Esophagus muscularis mucosa (tissue), 4 donors: ENCODE measurements around the gene HEATR3.

Experiments used
- CTCF ChIP-seq, 3 experiments: fragments of 200-600 bp in 2 of 3; fragments of 450-650 bp in 1 of 3; sonication (generic) in 2 of 3; IDR thresholded peaks; one replicate each; pipeline ENCODE4 v1.5.1; 2017 to 2019; ENCODE audit warnings: antibody characterized with exemption in 3 of 3, mild to moderate bottlenecking in 2 of 3, moderate library complexity in 1 of 3
- EP300 ChIP-seq: sonication (generic); formaldehyde crosslinking; IDR thresholded peaks from one replicate; pipeline ENCODE4 v1.6.1; 2017; ENCODE audit warnings: antibody characterized with exemption
- POLR2A ChIP-seq: fragments of 450-650 bp; IDR thresholded peaks from one replicate; pipeline ENCODE4 v1.6.1; 2017; ENCODE audit warnings: antibody characterized with exemption, moderate library complexity, mild to moderate bottlenecking, low read depth

- no peak for TF ChIP-seq EP300
- TF ChIP-seq CTCF (IDR thresholded peaks at IDR 0.05): no peak
- no peak for TF ChIP-seq POLR2A
These were observed 13.8 kb downstream of the HEATR3 start for GRCh38 chr16:50079397-50080140.
